Cardiac fibroblast (primary cell): ENCODE data around the gene WNT2B.

ENCODE experiments used
- DNase-seq, 2 donors: peaks; one replicate each; pipeline versions ENCODE4 v3.0.0 to v3.0.0-alpha.2; 2010; ENCODE audit warnings: low read depth in 2 of 2
- H3K4me3 ChIP-seq, 2 donors: replicated peaks in 1 of 2; 1 replicate in 1 of 2; 2 replicates in 1 of 2; pipeline ENCODE4 v1.5.1; 2011; ENCODE audit warnings: low read depth in 2 of 2, low read length in 2 of 2, mild to moderate bottlenecking in 2 of 2, moderate library complexity in 1 of 2
- CTCF ChIP-seq: IDR thresholded peaks from one replicate; pipeline ENCODE4 v1.5.1; 2011; ENCODE audit warnings: low read depth, mild to moderate bottlenecking, low read length, inconsistent platforms

WNT2B gene

GRCh38 chr1:112529301-112529700 lies 20.5 kb downstream of the WNT2B start:
- DNase-seq = no peak
- no peak for TF ChIP-seq CTCF
- no peak overlapping the region for H3K4me3 ChIP-seq

DNA sequence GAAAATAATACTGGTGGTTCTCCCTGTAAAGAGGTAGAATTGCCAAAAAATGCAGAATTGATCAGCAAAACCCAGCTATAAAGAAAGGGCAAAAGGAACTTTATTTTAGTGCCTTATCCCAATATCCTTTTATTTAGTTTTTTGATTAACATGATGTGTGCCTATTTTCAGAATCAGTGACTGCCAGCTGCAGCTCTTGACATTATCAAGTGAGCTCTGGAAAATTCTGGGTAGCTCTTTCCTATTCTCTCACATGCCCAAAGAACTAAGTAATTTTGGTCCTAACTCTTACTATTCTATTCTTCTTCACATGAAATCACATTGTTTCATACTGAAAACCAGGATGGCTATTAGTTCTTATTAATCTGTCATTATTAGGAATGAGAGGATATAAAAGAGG lies 22.1 kb downstream of the WNT2B start:
- no peak for TF ChIP-seq CTCF
- H3K4me3 ChIP-seq = no peak overlapping the region
- no peak for DNase-seq

- TF ChIP-seq CTCF = no peak
- H3K4me3 ChIP-seq = no peak overlapping the region
- no peak for DNase-seq
Observed at GRCh38 chr1:112532064-112532463, 23.3 kb downstream of the WNT2B start.

DNA sequence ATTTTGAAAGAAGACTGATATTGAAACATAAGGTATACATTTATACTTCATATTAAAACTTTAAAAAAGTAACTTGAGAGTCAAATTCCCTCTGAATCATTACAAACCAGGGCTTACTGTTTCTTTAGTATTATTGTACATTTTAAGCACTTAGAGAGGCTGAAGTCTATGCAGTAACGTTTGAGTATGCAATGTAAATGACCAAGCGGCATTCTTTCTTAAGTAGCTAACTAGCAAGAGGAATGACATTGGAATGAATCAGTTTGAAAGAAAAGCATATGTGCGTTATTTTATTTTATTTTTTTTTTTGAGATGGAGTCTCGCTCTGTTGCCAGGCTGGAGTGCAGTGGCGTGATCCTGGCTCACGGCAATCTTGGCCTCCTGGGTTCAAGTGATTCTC lies 24.3 kb downstream of the WNT2B start:
- no peak overlapping the region for H3K4me3 ChIP-seq
- DNase-seq = peak in 1 of 2 donors; percentile 87
- no peak for TF ChIP-seq CTCF

DNA sequence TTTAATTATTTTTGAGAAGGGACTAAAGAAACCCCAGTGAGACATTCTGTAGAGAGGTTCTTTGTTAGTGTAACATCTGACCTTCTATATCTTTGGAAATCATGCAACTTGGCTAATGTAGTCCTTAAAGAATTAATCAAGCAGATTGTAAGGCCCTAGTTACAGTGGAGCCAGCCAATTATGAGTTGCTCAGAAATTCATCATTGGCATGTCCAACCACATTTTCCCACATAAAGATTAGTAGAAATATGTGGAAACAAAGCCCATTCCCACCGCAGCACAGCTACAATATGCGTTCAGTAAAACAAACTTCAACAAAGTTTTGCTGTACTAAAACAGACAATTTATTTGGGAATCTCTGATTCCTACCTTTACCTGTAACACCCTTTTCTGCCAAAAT lies 27.8 kb downstream of the WNT2B start:
- no peak overlapping the region for H3K4me3 ChIP-seq
- TF ChIP-seq CTCF = no peak
- DNase-seq = peak in 1 of 2 donors; percentile 79

DNA sequence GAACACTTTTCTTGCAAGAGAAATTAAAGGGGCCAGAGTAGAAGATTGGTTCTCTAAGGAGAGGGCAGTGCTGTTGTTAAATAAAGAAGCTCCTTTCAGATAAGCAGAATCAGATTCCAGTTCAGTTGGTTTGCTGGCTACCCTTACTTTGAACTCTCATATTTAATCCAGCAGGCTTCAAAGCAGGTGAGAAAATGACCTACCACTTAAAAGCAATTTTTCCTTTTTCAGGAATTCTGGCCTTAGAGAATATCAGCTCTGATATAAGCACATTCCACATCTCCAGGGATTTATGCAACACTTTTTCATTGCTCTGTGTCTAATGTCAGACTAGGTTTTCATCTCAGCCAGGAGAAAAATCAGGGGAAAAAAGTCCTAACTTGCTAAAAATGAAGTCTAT lies 28.7 kb downstream of the WNT2B start:
- H3K4me3 ChIP-seq = no peak overlapping the region
- no peak for DNase-seq
- TF ChIP-seq CTCF = no peak

DNA sequence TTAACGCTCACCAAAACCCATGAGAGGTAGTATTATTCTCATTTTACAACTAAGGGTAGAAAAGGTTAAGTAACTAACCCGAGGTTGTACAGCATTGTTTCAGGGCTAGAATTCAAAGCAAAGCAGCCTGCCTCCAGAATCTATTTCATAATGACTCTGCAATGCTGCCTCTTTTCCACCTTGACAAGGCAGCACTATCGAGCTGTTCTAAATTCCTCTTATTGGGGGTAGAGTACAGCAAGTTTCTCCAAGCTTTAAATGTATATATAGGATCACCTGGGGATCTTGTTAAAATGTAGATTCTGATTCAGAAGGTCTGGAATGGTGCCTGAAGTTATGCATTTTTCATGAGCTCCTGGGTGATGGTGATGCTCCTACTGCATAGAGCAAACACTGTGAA lies 30.1 kb downstream of the WNT2B start:
- H3K4me3 ChIP-seq = no peak overlapping the region

More for the DNA sequence above, 30.1 kb downstream of the WNT2B start:
- no peak for TF ChIP-seq CTCF
- no peak for DNase-seq
